ENCODE measurements around the gene SYNE2.

- TF ChIP-seq CTCF (IDR thresholded peaks at IDR 0.05 in 4 of 5, conservative IDR thresholded peaks at IDR 0.05 in 1 of 5) (no peak), POLR2A (IDR thresholded peaks at IDR 0.05) (no peak)
These were observed 333.7 kb downstream of the SYNE2 start for GRCh38 chr14:64186231-64187129.
